HG03066 (cell line): ENCODE results near the gene RXYLT1.
A peak's percentile ranks its signal among the peaks of the same experiment; 100 is the strongest.
"Not testable (repeated sequence)": the region's sequence is repeated elsewhere in the genome, so short reads cannot be mapped to it uniquely, and the experiment has no call there.

Source experiments
- ATAC-seq: cut with Tn5 transposase; IDR thresholded peaks from one replicate; pipeline ENCODE4 v1.9.1; 2021; ENCODE audit warnings: low read depth; ENCODE audit not compliant: unreplicated experiment

Gene RXYLT1

GRCh38 chr12:63841571-63841970 lies 61.9 kb downstream of the RXYLT1 start:
- no peak for ATAC-seq

GRCh38 chr12:63842750-63843149 lies 63.0 kb downstream of the RXYLT1 start:
- not testable (repeated sequence) for ATAC-seq

- ATAC-seq: no peak
Measured at GRCh38 chr12:63843254-63843720, 63.6 kb downstream of the RXYLT1 start.

- peak; percentile 92 for ATAC-seq
Measured at GRCh38 chr12:63843721-63844390, 64.1 kb downstream of the RXYLT1 start.

GRCh38 chr12:63844391-63845341 lies 65.0 kb downstream of the RXYLT1 start, which contains the start of gene SRGAP1:
Gene SRGAP1, plus strand, starts transcription at chr12:63844700. Its CDS starts 117 bp downstream, at chr12:63844817.
- peak; percentile 28 for ATAC-seq

GRCh38 chr12:63845726-63846125 lies 66.0 kb downstream of the RXYLT1 start:
- ATAC-seq: no peak

- ATAC-seq: no peak
Measured at GRCh38 chr12:63846238-63846967, 66.7 kb downstream of the RXYLT1 start.

- no peak for ATAC-seq
Measured at GRCh38 chr12:63848450-63848849, 68.7 kb downstream of the RXYLT1 start.

GRCh38 chr12:63849106-63849620 lies 69.5 kb downstream of the RXYLT1 start:
- ATAC-seq: no peak

- no peak for ATAC-seq
Measured at GRCh38 chr12:63849641-63850040, 69.9 kb downstream of the RXYLT1 start.

- no peak for ATAC-seq
Measured at GRCh38 chr12:63853978-63854377, 74.3 kb downstream of the RXYLT1 start.

GRCh38 chr12:63855299-63855698 lies 75.6 kb downstream of the RXYLT1 start:
- ATAC-seq: no peak

GRCh38 chr12:63857771-63858670 lies 78.3 kb downstream of the RXYLT1 start:
- ATAC-seq: no peak
